Upper lobe of right lung (tissue), 1 donor: ENCODE results near the gene CSNK2B. TPM values are rescaled to one million over a fixed set of nuclear protein-coding genes. Genes with fewer than 3 reads are reported as not detected.
A peak's percentile ranks its signal among the peaks of the same experiment; 100 is the strongest.

Experiments
- ATAC-seq: fragments of 200-7000 bp; cut with Tn5 transposase; one replicate; pipeline ENCODE4 v1.9.1; 2020; ENCODE audit warnings: mild to moderate bottlenecking, moderate library complexity
- DNase-seq: peaks from one replicate; pipeline ENCODE4 v3.0.0-alpha.2; 2020
- H3K27ac ChIP-seq: fragments of 200-600 bp; one replicate; pipeline ENCODE4 v1.8.0; 2022
- H3K27me3 ChIP-seq: fragments of 200-600 bp; one replicate; pipeline ENCODE4 v1.8.0; 2022; ENCODE audit warnings: mild to moderate bottlenecking
- H3K36me3 ChIP-seq: fragments of 200-600 bp; one replicate; pipeline ENCODE4 v1.8.0; 2022
- H3K4me1 ChIP-seq: fragments of 200-600 bp; one replicate; pipeline ENCODE4 v1.8.0; 2022
- H3K4me3 ChIP-seq: fragments of 200-600 bp; one replicate; pipeline ENCODE4 v1.8.0; 2022; ENCODE audit warnings: mild to moderate bottlenecking
- H3K9me3 ChIP-seq: fragments of 200-600 bp; one replicate; pipeline ENCODE4 v1.8.0; 2022
- CTCF ChIP-seq: fragments of 200-600 bp; IDR thresholded peaks from one replicate; pipeline ENCODE4 v1.8.0; 2022; ENCODE audit warnings: antibody characterized with exemption
- intact Hi-C: fragments of 100-400 bp; cut with DNase I; formaldehyde crosslinking; loops from one replicate; pipeline ENCODE4 v1.11.0; 2022
- total RNA-seq: library from RNA; stranded (reverse); fragmentation: NEBNext Ultra II Directional; extraction: Animal tissue kit (Norgen Biotek cat#: 25700); gene quantifications from one replicate; pipeline ENCODE4 v1.2.1, GENCODE V29; 2021
- donor health status: DM: no; HTN: yes; CAD: no; lungs with severe emphysema.

The CSNK2B gene
- total RNA-seq, 1 donor from 2014 or later = 114 TPM

- peaks cover 33% of the 10 kb centered on the region for H3K4me1 ChIP-seq
- no peaks in the 10 kb centered on the region for H3K9me3 ChIP-seq
- H3K36me3 ChIP-seq = peaks cover 48% of the 10 kb centered on the region
- peak within 1 kb of the TSS; percentile 63 for H3K4me3 ChIP-seq
- intact Hi-C loops = no loop called here
- no peak for TF ChIP-seq CTCF
- peak; percentile 61 for ATAC-seq
- no peaks in the 10 kb centered on the region for H3K27me3 ChIP-seq
- peak within 1 kb of the TSS; percentile 93 for H3K27ac ChIP-seq
- DNase-seq = peak; percentile 92
Observed at GRCh38 chr6:31664790-31665500, 935 bp upstream of the CSNK2B start, which contains the start of gene GPANK1. TSS of gene GPANK1 (minus strand) at chr6:31664997. CDS start at chr6:31664478, 519 bp downstream.

GRCh38 chr6:31666337-31666965 lies 571 bp downstream of the CSNK2B start:
- peaks cover 63% of the 10 kb centered on the region for H3K36me3 ChIP-seq
- DNase-seq (no peak), ATAC-seq (no peak)
- no peaks in the 10 kb centered on the region for H3K27me3 ChIP-seq
- TF ChIP-seq CTCF = no peak
- peak overlapping the region; percentile 63 for H3K4me3 ChIP-seq
- H3K4me1 ChIP-seq = peaks cover 33% of the 10 kb centered on the region
- intact Hi-C loops = no loop called here
- H3K9me3 ChIP-seq = no peaks in the 10 kb centered on the region
- H3K27ac ChIP-seq = peak overlapping the region; percentile 93

- no peak for ATAC-seq
- intact Hi-C loops = no loop called here
- no peaks in the 10 kb centered on the region for H3K27me3 ChIP-seq
- no peak for DNase-seq
- H3K4me1 ChIP-seq = peaks cover 13% of the 10 kb centered on the region
- no peak within 1 kb of the TSS for H3K27ac ChIP-seq
- H3K9me3 ChIP-seq = no peaks in the 10 kb centered on the region
- no peak for TF ChIP-seq CTCF
- no peak within 1 kb of the TSS for H3K4me3 ChIP-seq
- H3K36me3 ChIP-seq = peaks cover 67% of the 10 kb centered on the region
Observed at GRCh38 chr6:31669676-31670075, 3.8 kb downstream of the CSNK2B start, which contains the start of gene LY6G5B. TSS of gene LY6G5B (plus strand) at chr6:31669976. CDS start at chr6:31670951, 975 bp downstream.

GRCh38 chr6:31676322-31676903 lies 10.5 kb downstream of the CSNK2B start:
- no peak for TF ChIP-seq CTCF
- Histone ChIP-seq H3K4me3 (no peak overlapping the region), H3K27ac (no peak overlapping the region), H3K4me1 (peaks cover 11% of the 10 kb centered on the region), H3K27me3 (no peaks in the 10 kb centered on the region), H3K36me3 (peaks cover 21% of the 10 kb centered on the region), H3K9me3 (no peaks in the 10 kb centered on the region)
- intact Hi-C loops = no loop called here
- DNase-seq (no peak), ATAC-seq (no peak)

- intact Hi-C loops = no loop called here
- ATAC-seq (no peak), DNase-seq (no peak)
- no peak for TF ChIP-seq CTCF
- H3K27ac ChIP-seq = no peak overlapping the region
- H3K4me3 ChIP-seq = no peak overlapping the region
- H3K27me3 ChIP-seq = no peaks in the 10 kb centered on the region
- peaks cover 16% of the 10 kb centered on the region for H3K36me3 ChIP-seq
- H3K4me1 ChIP-seq = peaks cover 16% of the 10 kb centered on the region
- no peaks in the 10 kb centered on the region for H3K9me3 ChIP-seq
Observed at GRCh38 chr6:31676904-31677303, 11.0 kb downstream of the CSNK2B start.
